ENCODE measurements around the gene PLXNA2. TPM values are rescaled to one million over a fixed set of nuclear protein-coding genes. Genes with fewer than 3 reads are reported as not detected.

Gene PLXNA2
- total and polyA plus RNA-seq, 2 of the 8 experiments (the other 6 are each of a cell fraction or from before 2014, with no cell fraction given) = 0.33 to 1.5 TPM

DNA sequence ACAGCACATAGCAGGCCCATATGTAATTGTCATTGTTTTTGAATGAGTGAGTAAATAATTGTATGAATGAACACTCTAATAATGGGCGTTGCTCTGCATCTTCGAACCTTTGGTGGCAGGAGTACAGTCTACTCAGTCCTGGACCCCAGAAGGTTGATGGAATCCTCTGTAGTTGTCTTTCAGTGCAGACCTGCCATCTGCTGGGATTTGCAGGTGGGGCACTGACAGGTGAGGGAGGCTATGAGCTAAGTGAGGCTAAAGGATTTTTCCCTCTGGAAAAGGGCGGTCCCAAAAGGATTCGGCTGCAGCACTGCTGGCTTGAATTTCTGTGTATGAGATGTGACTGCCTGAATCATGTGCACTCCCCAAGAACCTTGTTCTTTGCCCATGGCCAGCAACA is 53.4 kb downstream of the PLXNA2 start:
- H3K36me3 ChIP-seq (ENCODE audit: control insufficient read depth in 2 of 4, insufficient read depth in 4 of 4, low read length in 3 of 4) = no peaks in the 10 kb centered on the region
- H2BK120ac ChIP-seq (replicated peaks; ENCODE audit: low read depth, low read length) = no peak overlapping the region
- H2AFZ ChIP-seq (ENCODE audit: low read length) = no peak overlapping the region
- no peaks in the 10 kb centered on the region for H3K9me3 ChIP-seq (ENCODE audit: insufficient read depth in 2 of 2, low read depth in 1 of 2, low read length in 1 of 2)
- H2BK5ac ChIP-seq (ENCODE audit: low read depth, low read length) = no peak overlapping the region
- H3K27me3 ChIP-seq (replicated peaks in 1 of 4; ENCODE audit: control insufficient read depth in 3 of 4, extremely low read depth in 1 of 4, insufficient read depth in 3 of 4, low read length in 3 of 4) = no peaks in the 10 kb centered on the region
- no peak overlapping the region for H3K4me2 ChIP-seq (ENCODE audit: insufficient read depth in 1 of 2, low read depth in 2 of 2, low read length in 2 of 2)
- ChIA-PET CTCF (ENCODE audit: partially characterized antibody) (interaction anchor here (0.6 to 4.4 kb wide), 29 partner anchors 9 to 168 kb away, joined by 3 to 58 read pairs (median 5); partner anchors contain the start of gene PLXNA2), POLR2A (ENCODE audit: partially characterized antibody) (no interaction called here)
- no peak overlapping the region for H2BK20ac ChIP-seq (ENCODE audit: low read length)
- no peak overlapping the region for H2AK5ac ChIP-seq (ENCODE audit: low read depth, low read length)
- H3K23ac ChIP-seq (ENCODE audit: insufficient read length) = no peak overlapping the region
- no peak overlapping the region for H3K14ac ChIP-seq (ENCODE audit: insufficient read length)
- no peak overlapping the region for H3K27ac ChIP-seq (ENCODE audit: low read depth, low read length)
- DNase-seq (ENCODE audit: low read depth in 1 of 2, low spot score in 2 of 2) (no peak), FAIRE-seq (no peak)
- H3K56ac ChIP-seq (replicated peaks; ENCODE audit: insufficient read length, low read depth, low read length) = no peak overlapping the region
- no peak overlapping the region for H3K4ac ChIP-seq (replicated peaks; ENCODE audit: insufficient read length, low read depth, low read length)
- H4K5ac ChIP-seq (ENCODE audit: insufficient read length, low read depth, low read length) = no peak overlapping the region
- H3K79me1 ChIP-seq (ENCODE audit: low read depth, low read length) = no peaks in the 10 kb centered on the region
- H4K20me1 ChIP-seq (replicated peaks in 1 of 2; ENCODE audit: control insufficient read depth in 1 of 2, insufficient read depth in 2 of 2, low read length in 2 of 2) = no peaks in the 10 kb centered on the region
- H3K4me1 ChIP-seq (replicated peaks in 1 of 4; ENCODE audit: control insufficient read depth in 3 of 4, insufficient read depth in 4 of 4, low read length in 3 of 4) = no peaks in the 10 kb centered on the region
- 80% methylated on average over 4 of the region's 4 CpGs; no CpG with 5 or more reads in 1 of the 2 experiments for WGBS, 2 experiments (ENCODE audit: extremely low coverage in 1 of 2, insufficient coverage in 1 of 2, insufficient read length in 1 of 2, insufficient replicate concordance in 2 of 2, low coverage in 1 of 2, low lambda C conversion rate in 2 of 2, missing lambda C conversion rate in 1 of 2)
- no peak overlapping the region for H2BK12ac ChIP-seq (ENCODE audit: low read depth, low read length)
- H3K18ac ChIP-seq (ENCODE audit: extremely low read depth, low read length) = no peak overlapping the region
- no peak overlapping the region for H4K8ac ChIP-seq (ENCODE audit: extremely low read depth, insufficient read depth, low read length)
- H2BK15ac ChIP-seq (ENCODE audit: low read length) = no peak overlapping the region
- no peak overlapping the region for H3K4me3 ChIP-seq (ENCODE audit: extremely low read depth in 1 of 4, insufficient read depth in 2 of 4, low read depth in 3 of 4, low read length in 4 of 4)
- H3K23me2 ChIP-seq (ENCODE audit: low read depth, low read length) = no peaks in the 10 kb centered on the region
- H3K79me2 ChIP-seq (ENCODE audit: control insufficient read depth in 1 of 2, insufficient read depth in 2 of 2, low read length in 2 of 2) = no peaks in the 10 kb centered on the region
- H3K9ac ChIP-seq (replicated peaks in 1 of 4; ENCODE audit: extremely low read depth in 1 of 4, low read depth in 3 of 4, low read length in 3 of 4) = no peak overlapping the region
- no peak overlapping the region for H4K91ac ChIP-seq (replicated peaks; ENCODE audit: insufficient read length, low read length)
- no peak for TF ChIP-seq CBX8 (IDR thresholded peaks at IDR 0.05; ENCODE audit: borderline replicate concordance, low read depth, low read length)
- TF ChIP-seq ZNF274 (IDR thresholded peaks at IDR 0.05; ENCODE audit: borderline replicate concordance, extremely low read depth, low read length) = no peak
- TF ChIP-seq, protein P1, sequence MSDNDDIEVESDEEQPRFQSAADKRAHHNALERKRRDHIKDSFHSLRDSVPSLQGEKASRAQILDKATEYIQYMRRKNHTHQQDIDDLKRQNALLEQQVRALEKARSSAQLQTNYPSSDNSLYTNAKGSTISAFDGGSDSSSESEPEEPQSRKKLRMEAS (IDR thresholded peaks at IDR 0.05) = no peak
- TF ChIP-seq RAD21 (IDR thresholded peaks at IDR 0.05 in 1 of 2, conservative IDR thresholded peaks at IDR 0.05 in 1 of 2; ENCODE audit: low read depth in 2 of 2, low read length in 2 of 2) = peak; percentile 83 to 90
- no peak for TF ChIP-seq SUZ12 (IDR thresholded peaks at IDR 0.05; ENCODE audit: low read length)
- TF ChIP-seq BCL11A (IDR thresholded peaks at IDR 0.05; ENCODE audit: low read depth in 2 of 2, low read length in 2 of 2) = no peak
- TF ChIP-seq FOSL1 (IDR thresholded peaks at IDR 0.05; ENCODE audit: insufficient read depth, low read depth, low read length) = no peak
- TF ChIP-seq ATF2 (IDR thresholded peaks at IDR 0.05; ENCODE audit: low read length) = no peak
- TF ChIP-seq YY1 (IDR thresholded peaks at IDR 0.05; ENCODE audit: low read depth, low read length) = no peak
- TF ChIP-seq SP1 (IDR thresholded peaks at IDR 0.05; ENCODE audit: low read depth, low read length) = no peak
- no peak for TF ChIP-seq E2F6 (IDR thresholded peaks at IDR 0.05)
